ENCODE data around the gene DLG2. TPM values are rescaled to one million over a fixed set of nuclear protein-coding genes. Genes with fewer than 3 reads are reported as not detected.
A peak's percentile ranks its signal among the peaks of the same experiment; 100 is the strongest.

The DLG2 gene
- total and polyA plus RNA-seq, 4 donors, result 0.30 to 5.5 (median 0.68) TPM

DNA sequence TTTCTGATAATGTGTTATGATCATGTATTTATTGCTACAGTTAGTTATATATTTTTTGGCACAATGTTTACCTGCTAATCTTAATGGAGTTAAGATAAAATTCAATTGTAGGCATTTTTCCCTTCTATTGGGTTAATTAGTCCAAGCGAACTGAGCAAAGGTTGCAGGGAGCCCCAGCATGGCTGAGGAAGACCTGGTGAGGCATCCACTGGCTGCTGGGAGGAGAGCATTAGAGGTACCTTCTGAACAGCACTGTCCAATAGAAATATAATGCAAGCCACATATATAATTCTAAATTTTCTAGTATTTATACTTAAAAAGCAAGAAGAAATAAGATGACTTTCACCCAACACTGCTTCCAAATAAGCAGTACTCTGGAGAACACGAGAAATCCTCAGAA, 19.9 kb upstream of the DLG2 start:
- no peak for TF ChIP-seq HNF4G (IDR thresholded peaks at IDR 0.05)
- no peak for TF ChIP-seq TAF1 (conservative IDR thresholded peaks at IDR 0.05)
- TF ChIP-seq, protein P1, sequence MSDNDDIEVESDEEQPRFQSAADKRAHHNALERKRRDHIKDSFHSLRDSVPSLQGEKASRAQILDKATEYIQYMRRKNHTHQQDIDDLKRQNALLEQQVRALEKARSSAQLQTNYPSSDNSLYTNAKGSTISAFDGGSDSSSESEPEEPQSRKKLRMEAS (IDR thresholded peaks at IDR 0.05), result no peak
- TF ChIP-seq GABPA (IDR thresholded peaks at IDR 0.05 in 1 of 2, conservative IDR thresholded peaks at IDR 0.05 in 1 of 2), result no peak
- TF ChIP-seq SP1 (IDR thresholded peaks at IDR 0.05), result no peak
- Histone ChIP-seq H3K36me3 (ENCODE audit: control insufficient read depth in 4 of 4, insufficient read depth in 3 of 4, low read depth in 1 of 4, low read length in 3 of 4) (peaks cover 0 to 6% (median 0%) of the 10 kb centered on the region in 4 donors), H3K9me3 (ENCODE audit: control insufficient read depth in 4 of 4, low read length in 3 of 4) (no peaks in the 10 kb centered on the region), H3K4me1 (ENCODE audit: control insufficient read depth in 4 of 4, insufficient read depth in 4 of 4, low read length in 3 of 4) (peaks cover 7 to 18% (median 10%) of the 10 kb centered on the region in 4 donors), H3K9ac (ENCODE audit: low read depth in 1 of 2, low read length in 2 of 2) (peak overlapping the region in 1 of 2 donors; percentile 85), H3K27ac (ENCODE audit: low read depth in 1 of 2, low read length in 2 of 2) (peak overlapping the region; percentile 64 to 83), H3K27me3 (ENCODE audit: control insufficient read depth in 4 of 4, insufficient read depth in 4 of 4, low read length in 3 of 4) (peaks cover 0 to 4% (median 0%) of the 10 kb centered on the region in 4 donors), H3K4me3 (ENCODE audit: low read depth in 1 of 3, low read length in 3 of 3) (peak overlapping the region; percentile 62 to 90 (median 90))
- no peak for DNase-seq (ENCODE audit: low spot score)
- 38% methylated on average over 2 of the region's 2 CpGs for WGBS

DNA sequence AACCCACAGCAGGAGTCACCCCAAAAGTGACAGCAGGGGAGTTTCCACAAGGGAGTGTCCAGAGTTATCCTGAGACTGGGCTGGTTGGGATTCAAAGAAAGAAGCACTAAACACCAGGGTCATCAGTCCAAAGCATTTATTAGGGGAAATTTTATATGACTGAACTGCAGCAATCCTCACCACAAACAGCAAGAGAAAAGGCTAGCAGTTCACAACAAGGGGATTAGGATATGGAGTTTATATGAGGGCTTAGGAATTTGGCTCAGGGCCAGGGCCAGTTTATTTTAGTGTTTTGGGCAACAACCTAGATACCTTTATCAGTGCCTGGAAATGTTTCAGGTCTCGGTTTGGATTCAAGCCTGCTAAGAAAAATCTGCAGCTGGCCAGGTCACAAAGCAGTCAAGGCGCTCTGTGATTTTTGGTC, 16.1 kb upstream of the DLG2 start:
- no peak for DNase-seq (ENCODE audit: low spot score)

More for the DNA sequence above, 16.1 kb upstream of the DLG2 start:
- 59% methylated on average over 2 of the region's 2 CpGs for WGBS
- no peak overlapping the region for H3K9ac ChIP-seq (ENCODE audit: low read depth in 1 of 2, low read length in 2 of 2)
- H3K4me1 ChIP-seq (ENCODE audit: control insufficient read depth in 4 of 4, insufficient read depth in 4 of 4, low read length in 3 of 4), result peaks cover 2 to 6% (median 5%) of the 10 kb centered on the region in 4 donors
- H3K27ac ChIP-seq (ENCODE audit: low read depth in 1 of 2, low read length in 2 of 2), result no peak overlapping the region
- no peaks in the 10 kb centered on the region for H3K9me3 ChIP-seq (ENCODE audit: control insufficient read depth in 4 of 4, low read length in 3 of 4)
- no peak for TF ChIP-seq JUND (IDR thresholded peaks at IDR 0.05)
- no peak for TF ChIP-seq NR2F2 (IDR thresholded peaks at IDR 0.05)
- TF ChIP-seq YY1 (IDR thresholded peaks at IDR 0.05), result no peak
- TF ChIP-seq, protein P2, sequence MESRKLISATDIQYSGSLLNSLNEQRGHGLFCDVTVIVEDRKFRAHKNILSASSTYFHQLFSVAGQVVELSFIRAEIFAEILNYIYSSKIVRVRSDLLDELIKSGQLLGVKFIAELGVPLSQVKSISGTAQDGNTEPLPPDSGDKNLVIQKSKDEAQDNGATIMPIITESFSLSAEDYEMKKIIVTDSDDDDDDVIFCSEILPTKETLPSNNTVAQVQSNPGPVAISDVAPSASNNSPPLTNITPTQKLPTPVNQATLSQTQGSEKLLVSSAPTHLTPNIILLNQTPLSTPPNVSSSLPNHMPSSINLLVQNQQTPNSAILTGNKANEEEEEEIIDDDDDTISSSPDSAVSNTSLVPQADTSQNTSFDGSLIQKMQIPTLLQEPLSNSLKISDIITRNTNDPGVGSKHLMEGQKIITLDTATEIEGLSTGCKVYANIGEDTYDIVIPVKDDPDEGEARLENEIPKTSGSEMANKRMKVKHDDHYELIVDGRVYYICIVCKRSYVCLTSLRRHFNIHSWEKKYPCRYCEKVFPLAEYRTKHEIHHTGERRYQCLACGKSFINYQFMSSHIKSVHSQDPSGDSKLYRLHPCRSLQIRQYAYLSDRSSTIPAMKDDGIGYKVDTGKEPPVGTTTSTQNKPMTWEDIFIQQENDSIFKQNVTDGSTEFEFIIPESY (IDR thresholded peaks at IDR 0.05), result no peak
- TF ChIP-seq, protein P1 (IDR thresholded peaks at IDR 0.05), result no peak
- no peak for TF ChIP-seq EGR1 (IDR thresholded peaks at IDR 0.05; ENCODE audit: low read depth in 2 of 2)
- TF ChIP-seq TAF1 (conservative IDR thresholded peaks at IDR 0.05), result no peak
- no peak for TF ChIP-seq FOXA2 (IDR thresholded peaks at IDR 0.05)
- no peak for TF ChIP-seq GABPA (IDR thresholded peaks at IDR 0.05 in 1 of 2, conservative IDR thresholded peaks at IDR 0.05 in 1 of 2)
- no peak for TF ChIP-seq HNF4A (conservative IDR thresholded peaks at IDR 0.05)
- no peak for TF ChIP-seq REST (IDR thresholded peaks at IDR 0.05)
- no peak for TF ChIP-seq RAD21 (IDR thresholded peaks at IDR 0.05)
- TF ChIP-seq, protein P3, sequence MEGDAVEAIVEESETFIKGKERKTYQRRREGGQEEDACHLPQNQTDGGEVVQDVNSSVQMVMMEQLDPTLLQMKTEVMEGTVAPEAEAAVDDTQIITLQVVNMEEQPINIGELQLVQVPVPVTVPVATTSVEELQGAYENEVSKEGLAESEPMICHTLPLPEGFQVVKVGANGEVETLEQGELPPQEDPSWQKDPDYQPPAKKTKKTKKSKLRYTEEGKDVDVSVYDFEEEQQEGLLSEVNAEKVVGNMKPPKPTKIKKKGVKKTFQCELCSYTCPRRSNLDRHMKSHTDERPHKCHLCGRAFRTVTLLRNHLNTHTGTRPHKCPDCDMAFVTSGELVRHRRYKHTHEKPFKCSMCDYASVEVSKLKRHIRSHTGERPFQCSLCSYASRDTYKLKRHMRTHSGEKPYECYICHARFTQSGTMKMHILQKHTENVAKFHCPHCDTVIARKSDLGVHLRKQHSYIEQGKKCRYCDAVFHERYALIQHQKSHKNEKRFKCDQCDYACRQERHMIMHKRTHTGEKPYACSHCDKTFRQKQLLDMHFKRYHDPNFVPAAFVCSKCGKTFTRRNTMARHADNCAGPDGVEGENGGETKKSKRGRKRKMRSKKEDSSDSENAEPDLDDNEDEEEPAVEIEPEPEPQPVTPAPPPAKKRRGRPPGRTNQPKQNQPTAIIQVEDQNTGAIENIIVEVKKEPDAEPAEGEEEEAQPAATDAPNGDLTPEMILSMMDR (IDR thresholded peaks at IDR 0.05; ENCODE audit: low read depth, low read length, missing input control), result no peak
- TF ChIP-seq FOXA1 (IDR thresholded peaks at IDR 0.05), result no peak
- TF ChIP-seq HNF4G (IDR thresholded peaks at IDR 0.05), result no peak
- TF ChIP-seq ATF3 (IDR thresholded peaks at IDR 0.05), result no peak
- no peak for TF ChIP-seq RXRA (IDR thresholded peaks at IDR 0.05)
- no peak for TF ChIP-seq SP1 (IDR thresholded peaks at IDR 0.05)
- peaks cover 0 to 4% (median 0%) of the 10 kb centered on the region in 4 donors for H3K27me3 ChIP-seq (ENCODE audit: control insufficient read depth in 4 of 4, insufficient read depth in 4 of 4, low read length in 3 of 4)
- H3K4me3 ChIP-seq (ENCODE audit: low read depth in 1 of 3, low read length in 3 of 3), result no peak overlapping the region
- H3K36me3 ChIP-seq (ENCODE audit: control insufficient read depth in 4 of 4, insufficient read depth in 3 of 4, low read depth in 1 of 4, low read length in 3 of 4), result no peaks in the 10 kb centered on the region
